SU-DHL-6 (cell line): ENCODE measurements around the gene TIRAP.

Experiments
- H2AFZ ChIP-seq: fragments of 200-600 bp; sonication (generic); 2 replicates; pipeline ENCODE4 v1.6.1; 2014; ENCODE audit warnings: low read depth, mild to moderate bottlenecking, moderate library complexity, mixed read lengths, antibody characterized with exemption, low read length; ENCODE audit not compliant: severe bottlenecking
- H3F3A ChIP-seq: fragments of 200-600 bp; shearing (Covaris generic); 2 replicates; pipeline ENCODE4 v1.6.0; 2016; ENCODE audit warnings: antibody characterized with exemption, mild to moderate bottlenecking; ENCODE audit not compliant: insufficient read depth
- H3K27ac ChIP-seq: fragments of 200-600 bp; sonication (generic); 2 replicates; pipeline ENCODE4 v1.5.1; 2016; ENCODE audit warnings: low read depth, mild to moderate bottlenecking, low read length, moderate library complexity, mixed read lengths
- H3K27me3 ChIP-seq: fragments of 200-600 bp; sonication (generic), shearing (Covaris generic); 2 replicates; pipeline ENCODE4 v1.6.0; 2014; ENCODE audit warnings: mild to moderate bottlenecking, low read length
- H3K36me3 ChIP-seq: fragments of 200-600 bp; sonication (generic); 2 replicates; pipeline ENCODE4 v1.6.1; 2014; ENCODE audit warnings: mild to moderate bottlenecking, low read length, mixed read lengths
- H3K4me2 ChIP-seq: fragments of 300-600, 200-600 bp; shearing (Covaris generic), sonication (generic); 2 replicates; pipeline ENCODE4 v1.6.0; 2014; ENCODE audit warnings: low read length, low read depth, mild to moderate bottlenecking; ENCODE audit not compliant: poor library complexity, severe bottlenecking
- H3K4me3 ChIP-seq: fragments of 200-600 bp; sonication (generic); 2 replicates; pipeline ENCODE4 v1.5.1; 2014; ENCODE audit warnings: antibody characterized with exemption, low read length, mild to moderate bottlenecking, mixed read lengths; ENCODE audit not compliant: insufficient read depth, poor library complexity, severe bottlenecking
- H3K79me2 ChIP-seq: fragments of 200-600 bp; sonication (generic); 2 replicates; pipeline ENCODE4 v1.6.1; 2014; ENCODE audit warnings: mild to moderate bottlenecking, low read length, moderate library complexity; ENCODE audit not compliant: insufficient read depth
- H3K9ac ChIP-seq: fragments of 200-600 bp; sonication (generic); 2 replicates; pipeline ENCODE4 v1.7.0; 2014; ENCODE audit warnings: mild to moderate bottlenecking, low read length
- H3K9me2 ChIP-seq: fragments of 200-600 bp; sonication (generic); replicated peaks from 2 replicates; pipeline ENCODE4 v1.6.1; 2014; ENCODE audit warnings: low read length; ENCODE audit not compliant: insufficient read depth
- H3K9me3 ChIP-seq: fragments of 200-600 bp; sonication (generic); 2 replicates; pipeline ENCODE4 v1.6.1; 2014; ENCODE audit warnings: low read length, mixed read lengths; ENCODE audit not compliant: insufficient read depth
- H4K20me1 ChIP-seq: fragments of 200-600 bp; sonication (generic); 2 replicates; pipeline ENCODE4 v1.6.1; 2014; ENCODE audit warnings: low read depth, mild to moderate bottlenecking, antibody characterized with exemption, low read length, moderate library complexity, mixed read lengths
- CTCF ChIP-seq: fragments of 200-600 bp; sonication (generic); IDR thresholded peaks from one replicate; pipeline ENCODE4 v1.5.1; 2017; ENCODE audit warnings: antibody characterized with exemption, mild to moderate bottlenecking, low read length, moderate library complexity; ENCODE audit not compliant: insufficient read depth, poor library complexity, severe bottlenecking
- EZH2phosphoT487 ChIP-seq: fragments of 200-600 bp; sonication (generic), shearing (Covaris generic); conservative IDR thresholded peaks from 2 replicates; pipeline ENCODE4 v1.6.1; 2018; ENCODE audit warnings: mild to moderate bottlenecking, antibody characterized with exemption, low read length, moderate library complexity, mixed read lengths

Gene TIRAP

GRCh38 chr11:126257144-126257543 lies 25.7 kb upstream of the TIRAP start:
- H3K9ac ChIP-seq, result no peak overlapping the region
- no peaks in the 10 kb centered on the region for H4K20me1 ChIP-seq
- H3K9me3 ChIP-seq, result no peaks in the 10 kb centered on the region
- H3K4me2 ChIP-seq, result no peak overlapping the region
- no peak overlapping the region for H3K27ac ChIP-seq
- no peaks in the 10 kb centered on the region for H3F3A ChIP-seq
- no peak overlapping the region for H3K4me3 ChIP-seq
- no peak overlapping the region for H2AFZ ChIP-seq
- no peaks in the 10 kb centered on the region for H3K27me3 ChIP-seq
- H3K36me3 ChIP-seq, result no peaks in the 10 kb centered on the region
- H3K79me2 ChIP-seq, result no peaks in the 10 kb centered on the region
- H3K9me2 ChIP-seq, result no peaks in the 10 kb centered on the region
- no peak for TF ChIP-seq CTCF
- no peak for TF ChIP-seq EZH2phosphoT487

- Histone ChIP-seq H3K9me2 (no peaks in the 10 kb centered on the region), H3K36me3 (no peaks in the 10 kb centered on the region)
Measured at GRCh38 chr11:126257764-126258163, 25.1 kb upstream of the TIRAP start.

GRCh38 chr11:126262216-126262615 lies 20.7 kb upstream of the TIRAP start:
- no peaks in the 10 kb centered on the region for H3K36me3 ChIP-seq
- no peak overlapping the region for H3K9ac ChIP-seq
- no peak overlapping the region for H3K4me3 ChIP-seq
- no peaks in the 10 kb centered on the region for H4K20me1 ChIP-seq
- no peaks in the 10 kb centered on the region for H3F3A ChIP-seq
- H3K9me2 ChIP-seq, result no peaks in the 10 kb centered on the region
- no peak overlapping the region for H3K4me2 ChIP-seq
- H2AFZ ChIP-seq, result no peak overlapping the region
- H3K79me2 ChIP-seq, result no peaks in the 10 kb centered on the region
- no peaks in the 10 kb centered on the region for H3K9me3 ChIP-seq
- H3K27me3 ChIP-seq, result no peaks in the 10 kb centered on the region
- no peak overlapping the region for H3K27ac ChIP-seq
- TF ChIP-seq CTCF, result no peak
- TF ChIP-seq EZH2phosphoT487, result no peak

More at GRCh38 chr11:126257764-126258163, 25.1 kb upstream of the TIRAP start:
- Histone ChIP-seq H3K27ac (no peak overlapping the region), H2AFZ (no peak overlapping the region), H3F3A (no peaks in the 10 kb centered on the region), H3K79me2 (no peaks in the 10 kb centered on the region), H3K4me2 (no peak overlapping the region), H4K20me1 (no peaks in the 10 kb centered on the region), H3K9ac (no peak overlapping the region), H3K27me3 (no peaks in the 10 kb centered on the region), H3K4me3 (no peak overlapping the region), H3K9me3 (no peaks in the 10 kb centered on the region)
- TF ChIP-seq CTCF (no peak), EZH2phosphoT487 (no peak)

GRCh38 chr11:126263489-126263888 lies 19.4 kb upstream of the TIRAP start:
- no peak overlapping the region for H3K27ac ChIP-seq
- no peaks in the 10 kb centered on the region for H3K27me3 ChIP-seq
- TF ChIP-seq EZH2phosphoT487, result no peak
- TF ChIP-seq CTCF, result no peak
- no peak overlapping the region for H3K4me3 ChIP-seq
- H4K20me1 ChIP-seq, result no peaks in the 10 kb centered on the region
- H3K9me2 ChIP-seq, result no peaks in the 10 kb centered on the region
- no peaks in the 10 kb centered on the region for H3F3A ChIP-seq
- H3K79me2 ChIP-seq, result peaks cover 11% of the 10 kb centered on the region
- no peaks in the 10 kb centered on the region for H3K9me3 ChIP-seq
- no peak overlapping the region for H3K9ac ChIP-seq
- H3K4me2 ChIP-seq, result no peak overlapping the region
- no peaks in the 10 kb centered on the region for H3K36me3 ChIP-seq
- no peak overlapping the region for H2AFZ ChIP-seq
